Liver (tissue), 3 donors: ENCODE results near the gene METTL4.

ENCODE experiments used
- ATF3 ChIP-seq: IDR thresholded peaks from 2 replicates; pipeline ENCODE4 v1.6.1; 2016; ENCODE audit warnings: antibody characterized with exemption
- CTCF ChIP-seq: fragments of 150-350 bp; IDR thresholded peaks from 2 replicates; pipeline ENCODE4 v1.5.1; 2017; ENCODE audit warnings: improper control_type of control experiment, low read depth, low read length; ENCODE audit not compliant: missing input control
- EGR1 ChIP-seq, 2 donors: IDR thresholded peaks; 2 replicates each; pipeline ENCODE4 v1.6.1; 2016 to 2018; ENCODE audit warnings: antibody characterized with exemption in 2 of 2, low read depth in 2 of 2
- FOXA2 ChIP-seq: IDR thresholded peaks from 2 replicates; pipeline ENCODE4 v1.6.1; 2016; ENCODE audit warnings: antibody characterized with exemption
- HNF4A ChIP-seq, 2 donors: conservative IDR thresholded peaks; 2 replicates each; pipeline ENCODE4 v1.6.1; 2016; ENCODE audit warnings: antibody characterized with exemption in 2 of 2, mild to moderate bottlenecking in 2 of 2
- MAX ChIP-seq: IDR thresholded peaks from 2 replicates; pipeline ENCODE4 v1.6.1; 2016; ENCODE audit warnings: antibody characterized with exemption
- RAD21 ChIP-seq, 2 donors: IDR thresholded peaks; 2 replicates each; pipeline ENCODE4 v1.6.1; 2016; ENCODE audit warnings: antibody characterized with exemption in 2 of 2, mild to moderate bottlenecking in 2 of 2
- REST ChIP-seq: IDR thresholded peaks from 2 replicates; pipeline ENCODE4 v1.6.1; 2016; ENCODE audit warnings: antibody characterized with exemption, mild to moderate bottlenecking
- SP1 ChIP-seq: IDR thresholded peaks from 2 replicates; pipeline ENCODE4 v1.6.1; 2018; ENCODE audit warnings: antibody characterized with exemption, mild to moderate bottlenecking
- TAF1 ChIP-seq: conservative IDR thresholded peaks from 2 replicates; pipeline ENCODE4 v1.6.1; 2016; ENCODE audit warnings: antibody characterized with exemption, mild to moderate bottlenecking
- ZBTB33 ChIP-seq: IDR thresholded peaks from 2 replicates; pipeline ENCODE4 v1.6.1; 2016; ENCODE audit warnings: antibody characterized with exemption
- donor health status: healthy.
- donor health status: healthy.

GRCh38 chr18:2504642-2505041 lies 66.7 kb downstream of the METTL4 start:
- TF ChIP-seq CTCF = no peak
- no peak for TF ChIP-seq ZBTB33
- TF ChIP-seq FOXA2 = no peak
- no peak for TF ChIP-seq SP1
- no peak for TF ChIP-seq EGR1 (IDR thresholded peaks at IDR 0.05; ENCODE audit: low read depth in 2 of 2)
- no peak for TF ChIP-seq RAD21 (IDR thresholded peaks at IDR 0.05)
- TF ChIP-seq HNF4A (conservative IDR thresholded peaks at IDR 0.05) = no peak
- no peak for TF ChIP-seq TAF1
- TF ChIP-seq MAX = no peak
- TF ChIP-seq REST = no peak
- TF ChIP-seq ATF3 = no peak
